DMS 273 (cell line): Measurements from ENCODE around the gene NAPSA.

ENCODE experiments used
- DNase-seq: peaks from one replicate; lab custom pipeline; 2025; ENCODE audit not compliant: unreplicated experiment; lab: John Stamatoyannopoulos, UW

Gene NAPSA

DNA sequence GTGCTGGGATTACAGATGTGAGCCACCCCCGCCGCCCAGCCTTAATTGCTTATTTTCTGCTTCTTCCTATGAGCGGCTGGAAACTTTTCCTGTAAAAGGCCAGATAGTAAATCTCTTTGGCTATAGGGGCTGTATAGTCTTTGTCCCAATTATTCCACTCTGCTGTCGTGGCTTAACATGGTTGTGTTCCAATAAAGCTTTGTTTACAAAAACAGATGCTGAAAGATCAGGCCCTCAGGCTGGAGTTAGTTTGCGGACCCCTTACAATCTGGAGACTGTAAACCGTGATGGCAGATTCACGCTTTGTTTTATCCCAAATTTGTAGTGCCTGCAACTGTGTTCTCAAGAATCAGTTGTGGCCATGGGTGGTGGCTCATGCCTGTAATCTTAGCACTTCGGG is 47.0 kb downstream of the NAPSA start:
- DNase-seq = no peak

- DNase-seq = no peak
Measured at GRCh38 chr19:50317115-50317514, 48.3 kb downstream of the NAPSA start.

DNA sequence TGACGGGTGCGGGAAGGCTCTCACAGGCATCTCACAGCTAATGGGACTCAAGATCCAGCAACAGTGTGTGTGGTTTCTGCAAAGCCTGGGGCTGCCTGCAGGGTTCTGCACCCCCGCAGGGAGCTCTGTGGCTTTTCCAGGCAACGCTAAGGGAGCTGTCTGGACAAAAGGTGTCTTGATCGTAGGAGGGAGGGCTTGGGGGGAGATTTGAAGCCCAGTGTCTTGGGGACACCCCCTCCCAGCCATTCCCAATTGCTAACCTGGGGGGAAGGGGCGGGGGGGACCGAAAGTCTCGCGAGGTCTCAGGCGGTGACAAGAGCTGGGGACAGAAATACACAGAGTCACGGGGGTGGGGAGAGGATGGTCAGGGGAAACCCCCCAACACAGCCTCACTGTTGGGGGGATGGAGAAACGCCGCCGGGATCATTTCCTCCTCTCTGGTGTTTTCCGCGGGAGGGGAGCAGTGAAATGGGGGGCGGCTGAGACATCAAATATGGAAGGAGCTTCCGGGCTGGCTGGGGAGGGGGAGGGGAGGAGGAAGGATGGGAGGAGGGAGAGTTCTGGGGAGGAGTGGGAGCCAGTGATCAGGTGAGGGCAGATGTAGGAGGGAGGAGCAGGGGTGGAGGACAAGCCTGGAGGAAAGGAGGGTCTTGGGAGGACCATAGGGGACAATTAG is 49.5 kb downstream of the NAPSA start:
- DNase-seq = peak; percentile 39

DNA sequence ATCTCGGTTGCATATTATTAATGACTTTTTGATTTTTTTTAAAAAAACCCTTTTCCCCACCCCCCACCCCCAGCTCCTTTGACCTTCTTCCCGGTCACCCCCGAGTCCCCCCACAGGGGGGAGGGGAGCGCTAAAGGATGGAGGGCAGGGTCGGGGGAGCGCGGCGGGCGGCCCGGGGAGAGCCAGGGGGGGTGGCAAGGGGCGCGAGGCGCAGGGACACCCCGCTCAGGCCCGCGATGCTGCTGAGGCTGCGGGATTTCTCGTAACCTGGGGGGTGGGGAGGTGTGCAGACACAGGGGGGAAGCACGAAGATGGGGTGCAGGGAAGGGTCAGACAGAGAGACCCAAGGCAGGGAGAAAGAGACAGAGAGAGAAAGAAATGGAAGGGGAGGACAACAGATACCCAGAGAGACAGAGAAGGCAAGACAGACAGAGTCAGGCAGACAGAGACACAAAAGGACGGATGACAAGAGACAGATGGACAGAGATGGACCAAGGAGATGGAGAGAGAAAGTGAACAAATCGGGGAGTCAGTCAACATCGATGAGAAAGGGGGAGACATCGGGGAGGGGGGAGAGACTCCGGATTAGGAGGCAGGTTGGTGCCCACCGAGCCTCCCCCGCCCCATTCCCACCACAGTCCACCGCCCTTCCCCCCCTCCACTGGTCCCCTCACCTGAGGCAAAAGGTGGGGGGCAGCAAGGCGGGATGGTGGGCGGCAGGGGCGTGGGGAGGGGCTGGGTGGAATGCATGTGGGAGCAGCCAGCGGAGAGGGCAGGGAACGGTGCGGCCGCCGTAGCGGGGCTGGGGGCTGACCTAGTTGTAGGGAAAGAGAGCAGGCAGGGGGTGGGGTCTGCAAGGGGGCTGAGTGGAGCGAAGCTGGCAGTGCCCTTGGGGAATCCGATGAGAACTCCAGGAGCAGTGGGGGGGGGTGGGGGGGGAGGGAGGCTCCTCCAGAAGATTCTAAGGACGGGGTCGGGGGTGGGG is 50.4 kb downstream of the NAPSA start:
- no peak for DNase-seq

DNA sequence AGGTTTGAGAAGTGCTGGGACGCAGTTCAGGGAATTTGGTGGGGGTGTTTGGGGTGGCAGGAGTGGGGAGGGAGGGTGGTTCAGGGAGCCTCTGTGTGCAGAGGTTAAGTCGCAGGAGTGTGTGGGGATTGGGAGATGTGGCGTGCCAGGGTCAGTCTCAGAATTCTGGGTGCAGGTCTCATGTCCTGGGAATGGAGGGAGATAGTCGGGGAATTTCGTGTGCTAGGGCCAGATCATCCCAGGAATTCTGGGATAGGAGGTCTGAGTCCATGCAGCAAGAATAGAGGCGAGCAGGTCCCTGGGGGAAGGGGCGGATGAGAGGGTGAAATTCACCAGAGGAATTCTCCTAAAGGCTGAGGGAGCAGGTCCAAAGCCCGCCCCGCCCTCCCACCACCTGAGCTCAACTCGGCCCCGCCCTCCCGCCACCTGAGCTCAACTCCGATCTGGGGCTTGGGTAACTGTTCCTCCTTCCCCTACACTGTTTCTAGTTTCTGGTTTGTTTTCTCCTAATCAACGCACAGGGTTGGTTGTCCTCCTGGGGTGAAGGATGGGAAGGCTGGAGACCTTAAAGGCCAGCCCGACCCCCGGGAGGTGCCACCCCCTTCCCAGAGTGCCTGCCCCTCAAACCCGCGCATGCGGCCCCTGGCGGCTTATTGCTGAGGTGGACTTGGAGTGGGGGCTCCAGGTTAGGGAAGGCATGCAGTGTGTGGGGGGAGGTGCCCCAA is 51.5 kb downstream of the NAPSA start:
- no peak for DNase-seq

- no peak for DNase-seq
Measured at GRCh38 chr19:50312967-50313811, 52.2 kb downstream of the NAPSA start.

- peak; percentile 16 for DNase-seq
Measured at GRCh38 chr19:50311723-50312635, 53.5 kb downstream of the NAPSA start.

DNA sequence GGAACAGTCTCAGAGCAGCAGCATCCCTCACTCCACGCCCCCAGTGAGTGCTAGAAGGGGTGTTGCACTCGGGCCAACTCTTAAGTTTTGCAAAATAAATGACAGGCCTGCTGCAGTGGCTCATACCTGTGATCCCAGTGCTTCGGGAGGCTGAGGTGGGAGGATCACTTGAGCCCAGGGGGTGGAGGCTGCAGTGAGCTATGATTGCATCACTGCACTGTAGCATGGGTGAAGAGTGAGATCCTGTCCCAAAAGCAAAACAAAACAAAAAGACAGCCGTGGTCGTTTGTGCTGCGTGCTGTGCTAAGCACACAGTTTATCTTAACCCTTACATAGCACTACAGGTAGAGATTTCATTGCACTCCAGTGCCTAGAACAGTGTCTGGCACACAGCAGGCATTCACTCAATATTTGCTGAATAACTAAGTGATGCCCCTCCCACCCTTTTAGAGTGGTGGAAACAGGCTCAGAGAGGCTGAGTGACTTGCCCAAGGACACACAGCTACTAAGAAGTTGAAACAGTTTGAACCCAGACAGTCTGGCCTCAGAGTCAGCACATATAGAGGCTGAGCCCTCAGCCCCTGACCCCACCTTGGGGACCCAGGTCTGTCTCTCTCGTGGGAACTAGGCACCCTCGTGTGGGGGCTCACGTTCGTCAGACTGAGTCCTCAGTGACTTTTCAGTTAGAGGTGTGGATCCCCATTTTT is 54.5 kb downstream of the NAPSA start:
- no peak for DNase-seq

DNA sequence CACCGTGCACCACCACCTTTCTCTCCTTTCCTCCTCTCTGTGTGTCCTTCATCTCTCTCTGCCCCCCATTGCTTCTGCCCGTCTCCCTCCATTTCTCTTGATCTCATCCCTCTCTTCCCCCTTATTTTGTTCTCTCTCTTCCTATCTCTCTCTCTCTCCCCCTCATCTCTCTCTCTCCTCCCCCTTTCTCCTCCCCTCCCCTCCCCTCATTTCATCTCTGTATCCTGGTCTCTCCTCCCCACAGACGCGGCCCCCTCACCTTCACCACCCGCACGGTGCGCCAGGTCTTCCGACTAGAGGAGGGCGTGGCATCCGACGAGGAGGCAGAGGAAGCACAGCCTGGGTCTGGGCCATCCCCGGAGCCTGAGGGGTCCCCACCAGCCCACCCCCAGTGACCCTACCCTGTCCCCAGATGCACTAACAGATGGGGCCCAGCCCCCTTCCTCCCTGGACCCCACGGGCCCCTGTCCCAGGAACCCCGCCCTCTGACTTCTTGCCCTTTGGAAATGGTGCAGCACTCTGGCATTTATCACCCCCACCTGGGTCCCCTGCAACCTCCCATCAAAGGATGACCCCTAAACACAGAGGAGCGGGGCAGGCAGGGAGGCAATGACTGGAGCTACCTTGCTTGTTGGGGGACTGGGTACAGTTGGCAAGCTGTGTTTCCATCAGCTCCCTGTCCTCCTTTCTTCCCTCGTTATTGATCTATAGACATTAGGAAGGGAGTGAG is 55.9 kb downstream of the NAPSA start:
- no peak for DNase-seq

- no peak for DNase-seq
Measured at GRCh38 chr19:50308991-50309390, 56.4 kb downstream of the NAPSA start.
